Measurements from ENCODE around the gene RBM5.

DNA sequence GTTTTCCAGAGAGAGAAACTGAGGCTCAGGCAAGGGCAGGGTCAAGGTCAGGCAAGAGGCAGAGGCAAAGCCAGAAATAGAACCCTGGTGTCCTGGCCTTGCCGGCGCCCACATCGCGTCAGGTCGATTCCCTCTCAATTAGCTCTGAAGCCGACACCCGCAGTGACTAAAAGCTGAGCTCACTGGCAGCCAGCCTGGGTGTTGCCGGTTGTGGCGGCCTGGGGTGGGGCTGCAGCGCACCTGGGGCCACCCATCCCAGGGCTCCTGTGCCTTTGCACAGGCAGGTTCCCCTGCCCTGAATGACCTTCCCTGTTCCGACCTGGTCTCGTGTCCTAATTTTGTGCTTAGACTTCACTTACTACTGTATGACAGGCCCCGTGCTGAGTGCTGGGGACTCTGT lies 72.6 kb downstream of the RBM5 start:
- TF ChIP-seq, protein P1, sequence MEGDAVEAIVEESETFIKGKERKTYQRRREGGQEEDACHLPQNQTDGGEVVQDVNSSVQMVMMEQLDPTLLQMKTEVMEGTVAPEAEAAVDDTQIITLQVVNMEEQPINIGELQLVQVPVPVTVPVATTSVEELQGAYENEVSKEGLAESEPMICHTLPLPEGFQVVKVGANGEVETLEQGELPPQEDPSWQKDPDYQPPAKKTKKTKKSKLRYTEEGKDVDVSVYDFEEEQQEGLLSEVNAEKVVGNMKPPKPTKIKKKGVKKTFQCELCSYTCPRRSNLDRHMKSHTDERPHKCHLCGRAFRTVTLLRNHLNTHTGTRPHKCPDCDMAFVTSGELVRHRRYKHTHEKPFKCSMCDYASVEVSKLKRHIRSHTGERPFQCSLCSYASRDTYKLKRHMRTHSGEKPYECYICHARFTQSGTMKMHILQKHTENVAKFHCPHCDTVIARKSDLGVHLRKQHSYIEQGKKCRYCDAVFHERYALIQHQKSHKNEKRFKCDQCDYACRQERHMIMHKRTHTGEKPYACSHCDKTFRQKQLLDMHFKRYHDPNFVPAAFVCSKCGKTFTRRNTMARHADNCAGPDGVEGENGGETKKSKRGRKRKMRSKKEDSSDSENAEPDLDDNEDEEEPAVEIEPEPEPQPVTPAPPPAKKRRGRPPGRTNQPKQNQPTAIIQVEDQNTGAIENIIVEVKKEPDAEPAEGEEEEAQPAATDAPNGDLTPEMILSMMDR (IDR thresholded peaks at IDR 0.05), result no peak
- TF ChIP-seq EZH2 (IDR thresholded peaks at IDR 0.05; ENCODE audit: borderline replicate concordance, insufficient read depth, low read depth, low read length, poor library complexity, severe bottlenecking), result no peak

Measured in B cell (primary cell).